Iris pigment epithelial cell (primary cell): ENCODE results near the gene NIPSNAP2.
A peak's percentile ranks its signal among the peaks of the same experiment; 100 is the strongest.
"Not testable (repeated sequence)": the region's sequence is repeated elsewhere in the genome, so short reads cannot be mapped to it uniquely, and the experiment has no call there.

Experiments used
- DNase-seq: peaks from one replicate; pipeline ENCODE4 v3.0.0-alpha.2; 2011; ENCODE audit warnings: low read depth

NIPSNAP2 gene

DNA sequence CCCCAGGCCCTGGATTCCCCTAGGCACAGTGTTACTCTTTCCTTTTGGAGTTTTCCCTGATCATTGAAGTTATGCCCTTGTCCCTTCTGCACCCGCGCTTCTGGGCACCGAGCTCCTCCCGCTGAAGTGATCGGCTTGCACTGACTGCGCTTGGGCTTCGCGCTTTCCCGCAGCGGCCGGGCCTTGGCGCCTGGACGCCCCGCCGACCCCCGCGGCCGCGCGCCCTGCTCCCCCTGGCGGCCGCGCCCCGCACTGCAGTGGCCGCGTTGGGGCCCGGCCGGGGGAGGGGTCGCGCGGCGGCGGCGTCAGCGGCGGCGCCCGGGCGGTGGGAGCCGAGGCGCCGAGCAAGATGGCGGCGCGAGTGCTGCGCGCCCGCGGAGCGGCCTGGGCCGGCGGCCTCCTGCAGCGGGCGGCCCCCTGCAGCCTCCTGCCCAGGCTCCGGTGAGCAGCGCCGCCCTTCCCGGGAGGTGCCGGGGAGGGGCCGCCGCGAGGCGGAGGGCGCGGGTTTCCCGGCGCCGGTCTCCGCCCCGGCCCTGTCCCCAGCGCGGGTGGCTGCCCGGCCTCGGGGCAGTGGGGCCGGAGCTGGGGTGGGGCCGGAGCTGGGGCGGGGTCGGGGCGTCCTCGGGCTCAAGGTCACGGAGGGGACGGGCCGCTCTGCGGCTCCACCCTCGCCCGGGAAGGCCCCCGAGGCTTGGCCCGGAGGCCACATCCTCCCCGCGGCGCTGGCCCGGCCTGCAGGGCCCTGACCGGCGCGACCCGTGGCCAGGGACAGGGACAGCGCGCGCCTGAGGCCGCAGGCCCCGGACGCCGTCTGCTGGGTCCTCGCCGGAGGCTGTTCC lies at the start of gene NIPSNAP2:
Gene NIPSNAP2 (plus strand): TSS at position 325 of the 839 bp plus-strand sequence. CDS start 25 bp downstream, at position 350.
- DNase-seq, result peak; percentile 27

DNA sequence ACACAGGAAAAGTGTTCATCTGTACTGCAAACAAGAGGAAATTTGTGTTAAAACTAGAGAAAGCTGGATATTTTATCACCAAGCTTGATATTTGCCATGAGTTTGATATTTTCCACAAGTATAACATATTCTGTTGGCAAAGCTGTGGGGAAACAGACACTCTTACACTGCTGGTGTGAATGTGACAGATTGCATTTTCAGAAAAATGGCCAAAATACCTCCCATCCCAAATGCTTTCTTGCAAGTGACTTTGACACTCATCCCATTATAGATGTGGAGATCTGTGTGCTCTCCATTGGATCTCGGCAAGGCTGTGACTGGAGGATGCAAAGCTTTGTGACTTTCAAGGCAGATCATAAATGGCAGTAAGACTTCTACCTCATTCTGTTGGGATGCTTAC lies 46.6 kb upstream of the NIPSNAP2 start:
- no peak for DNase-seq

DNA sequence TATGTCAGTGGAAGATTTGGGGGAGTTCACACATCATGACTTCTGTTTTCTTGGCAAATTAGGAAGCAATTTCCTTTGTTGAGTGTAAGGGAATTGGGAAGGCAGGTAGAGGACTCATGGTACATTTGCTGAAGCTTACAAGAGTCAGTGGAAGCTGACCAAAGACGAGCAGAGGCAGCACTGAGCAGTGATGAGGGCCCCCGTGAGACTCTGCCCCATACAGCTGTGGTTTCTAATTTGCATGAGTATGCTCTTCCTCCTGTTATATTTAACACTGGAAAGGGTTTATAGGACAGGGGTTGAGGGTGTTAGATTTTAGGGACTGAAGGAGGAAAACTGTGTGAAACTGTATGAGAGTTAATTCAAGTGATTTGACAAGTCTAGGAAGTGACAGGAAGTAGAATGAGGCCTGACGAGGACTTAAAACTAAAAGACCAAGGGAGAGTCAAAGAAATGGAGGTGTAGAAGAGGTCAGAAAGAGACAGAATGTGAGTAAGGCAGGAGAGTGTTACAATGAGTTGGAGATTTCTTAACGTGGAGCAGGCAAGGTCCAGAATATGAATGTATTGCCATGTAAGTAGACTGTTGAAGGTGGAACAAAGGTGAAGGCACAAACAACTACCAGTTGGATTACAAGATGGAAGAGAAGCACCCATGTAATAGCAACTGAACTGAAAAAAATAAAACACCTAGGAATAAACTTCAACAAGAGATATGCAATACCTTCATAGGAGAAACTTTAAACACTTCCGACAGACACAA lies 36.2 kb upstream of the NIPSNAP2 start:
- no peak for DNase-seq

DNA sequence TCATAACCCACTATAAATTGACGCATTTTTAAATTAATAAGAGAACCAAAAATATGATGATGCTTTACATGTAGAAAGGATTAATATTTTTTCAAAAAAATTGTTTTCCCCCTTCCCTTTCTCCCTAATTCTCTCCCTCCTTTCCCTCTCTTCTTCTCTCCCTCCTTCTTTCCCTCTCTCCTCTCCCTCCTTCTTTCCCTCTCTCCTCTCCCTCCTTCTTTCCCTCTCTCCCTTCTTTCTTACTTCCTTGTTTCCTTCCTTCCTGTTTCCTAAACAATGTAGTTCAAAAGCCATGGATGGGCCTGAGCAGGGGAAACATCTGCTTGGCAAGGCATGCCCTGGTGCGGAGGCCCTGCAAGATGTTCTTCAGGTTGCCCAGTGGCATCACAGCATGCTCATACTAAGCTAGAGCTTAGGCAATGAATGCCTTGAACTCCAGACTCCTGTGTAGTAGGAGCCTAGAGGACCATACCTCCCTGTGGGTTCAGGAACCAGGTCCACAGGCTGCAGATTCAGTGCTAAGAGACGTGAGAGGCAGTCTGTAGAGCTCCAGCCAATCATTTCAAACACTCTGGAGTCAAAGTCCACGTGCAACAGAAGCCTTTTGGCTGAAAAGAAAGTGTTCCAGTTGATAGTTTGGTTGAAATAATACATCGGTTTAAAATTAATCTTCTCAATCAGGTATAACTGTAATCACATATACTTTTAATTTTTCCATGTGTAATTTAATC lies 32.8 kb upstream of the NIPSNAP2 start:
- DNase-seq, result no peak

DNA sequence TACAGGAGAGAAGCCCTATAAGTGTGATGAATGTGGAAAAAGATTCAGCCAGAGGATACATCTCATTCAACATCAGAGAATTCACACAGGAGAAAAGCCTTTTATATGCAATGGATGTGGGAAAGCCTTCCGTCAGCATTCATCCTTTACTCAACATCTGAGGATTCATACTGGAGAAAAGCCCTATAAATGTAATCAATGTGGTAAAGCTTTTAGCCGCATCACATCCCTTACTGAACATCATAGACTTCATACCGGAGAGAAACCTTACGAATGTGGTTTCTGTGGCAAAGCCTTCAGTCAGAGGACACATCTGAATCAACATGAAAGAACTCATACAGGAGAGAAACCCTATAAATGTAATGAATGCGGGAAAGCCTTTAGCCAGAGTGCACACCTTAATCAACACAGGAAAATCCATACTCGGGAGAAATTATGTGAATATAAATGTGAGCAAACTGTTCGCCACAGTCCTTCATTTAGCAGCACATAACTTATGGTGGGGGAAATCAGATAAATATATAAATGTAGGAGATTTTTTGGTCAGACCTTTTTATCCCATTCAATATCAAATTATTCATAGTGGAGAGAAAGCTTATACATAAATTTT lies 24.8 kb upstream of the NIPSNAP2 start:
- DNase-seq, result no peak

DNA sequence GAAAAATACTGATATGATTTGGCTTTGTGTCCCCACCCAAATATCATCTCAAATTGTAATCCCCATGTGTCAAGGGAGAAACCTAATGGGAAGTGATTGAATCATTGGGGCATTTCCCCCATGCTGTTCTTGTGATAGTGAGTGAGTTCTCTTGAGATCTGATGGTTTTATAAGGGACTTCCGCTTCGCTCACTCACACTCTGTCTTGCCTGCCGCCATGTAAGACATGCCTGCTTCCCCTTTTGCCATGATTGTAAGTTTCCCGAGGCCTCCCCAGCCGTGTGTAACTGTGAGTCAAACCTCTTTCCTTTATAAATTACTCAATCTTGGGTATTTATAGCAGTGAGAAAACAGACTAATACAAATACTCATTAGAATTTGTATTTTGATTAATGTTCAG lies 17.8 kb upstream of the NIPSNAP2 start:
- no peak for DNase-seq

DNA sequence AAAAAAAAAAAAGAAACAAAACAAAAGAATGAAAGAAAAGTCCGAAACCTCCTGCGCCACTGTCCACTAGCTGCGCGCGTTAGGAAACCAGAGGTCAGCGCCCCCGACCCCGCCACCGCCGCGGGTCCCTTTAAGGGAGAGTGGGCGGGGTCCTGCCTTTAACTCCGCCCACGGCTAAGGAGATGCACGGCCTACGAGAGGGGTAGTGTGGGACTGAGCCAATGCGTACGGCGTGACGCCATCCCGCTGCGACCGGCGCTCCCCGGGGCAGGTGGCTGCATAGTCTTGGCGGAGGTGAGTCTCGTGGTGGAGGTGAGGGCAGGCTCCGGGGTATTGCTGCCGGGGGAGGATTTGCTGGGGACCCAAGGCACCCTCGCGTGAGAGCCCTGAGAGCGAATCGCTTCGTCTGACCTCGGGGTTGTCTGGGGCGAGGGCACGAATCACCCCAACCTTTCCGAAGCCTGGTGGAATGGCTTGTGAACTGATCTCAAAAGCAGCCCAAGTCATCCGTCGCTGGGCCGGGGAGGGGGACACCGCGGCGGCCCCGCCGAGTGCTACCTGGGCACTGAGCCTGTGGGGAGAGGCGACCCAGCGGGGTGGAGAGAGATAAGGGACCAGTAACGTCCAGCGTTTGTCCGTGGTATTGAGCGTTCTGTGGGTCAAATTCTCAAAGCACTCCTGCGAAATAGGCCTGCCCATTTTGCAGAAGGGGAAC lies 12.6 kb upstream of the NIPSNAP2 start, which contains the start of gene MRPS17:
Gene MRPS17 (plus strand): TSS at position 241 of the 715 bp plus-strand sequence. CDS start 1,319 bp downstream, outside the sequence.
- peak; percentile 87 for DNase-seq

DNA sequence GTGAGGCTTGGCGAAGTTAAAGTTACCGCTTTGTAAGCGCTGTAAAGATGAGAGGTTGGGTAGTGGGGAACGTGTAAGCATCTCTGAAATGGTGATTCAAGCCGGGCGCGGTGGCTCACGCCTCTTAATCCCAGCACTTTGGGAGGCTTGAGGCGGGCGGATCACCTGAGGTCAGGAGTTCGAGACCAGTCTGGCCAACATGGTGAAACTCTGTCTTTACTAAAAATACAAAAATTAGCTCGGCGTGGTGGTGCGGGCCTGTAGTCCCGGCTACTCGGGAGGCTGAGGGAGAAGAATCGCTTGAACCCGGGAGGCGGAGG lies 12.1 kb upstream of the NIPSNAP2 start:
- DNase-seq, result not testable (repeated sequence)

DNA sequence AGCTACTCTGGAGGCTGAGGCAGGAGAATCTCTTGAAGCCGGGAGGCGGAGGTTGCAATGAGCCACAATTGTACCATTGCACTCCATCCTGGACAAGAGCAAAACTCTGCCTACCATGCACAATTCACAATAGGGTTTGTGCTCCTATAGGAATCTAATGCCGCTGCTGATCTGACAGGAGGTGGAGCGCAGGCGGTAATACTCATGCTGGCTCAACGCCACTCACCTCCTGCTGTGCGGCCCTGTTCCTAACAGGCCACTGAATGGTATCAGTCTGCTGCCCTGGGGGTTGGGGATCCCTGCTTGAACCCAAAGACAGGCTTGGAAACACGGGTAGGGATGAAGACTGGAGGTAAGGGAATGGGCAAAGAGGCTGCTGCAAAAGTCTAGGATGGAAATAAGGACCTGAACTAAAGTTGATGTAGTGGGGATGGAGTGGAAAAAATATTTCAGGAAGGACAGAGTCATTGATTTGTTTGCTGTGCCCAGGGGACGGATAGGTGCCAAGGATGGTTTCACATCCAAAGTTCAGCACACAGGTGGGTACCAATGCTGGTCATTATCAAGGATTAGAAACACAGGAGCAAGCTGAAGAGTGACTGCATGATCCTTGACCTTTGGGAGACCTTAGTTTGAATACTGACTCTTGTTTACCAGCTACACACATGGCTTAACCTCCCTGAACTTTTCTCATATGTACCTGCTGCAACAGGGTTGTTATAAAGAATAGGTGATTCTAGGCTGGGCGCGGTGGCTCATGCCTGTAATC lies 10.5 kb upstream of the NIPSNAP2 start:
- no peak for DNase-seq

DNA sequence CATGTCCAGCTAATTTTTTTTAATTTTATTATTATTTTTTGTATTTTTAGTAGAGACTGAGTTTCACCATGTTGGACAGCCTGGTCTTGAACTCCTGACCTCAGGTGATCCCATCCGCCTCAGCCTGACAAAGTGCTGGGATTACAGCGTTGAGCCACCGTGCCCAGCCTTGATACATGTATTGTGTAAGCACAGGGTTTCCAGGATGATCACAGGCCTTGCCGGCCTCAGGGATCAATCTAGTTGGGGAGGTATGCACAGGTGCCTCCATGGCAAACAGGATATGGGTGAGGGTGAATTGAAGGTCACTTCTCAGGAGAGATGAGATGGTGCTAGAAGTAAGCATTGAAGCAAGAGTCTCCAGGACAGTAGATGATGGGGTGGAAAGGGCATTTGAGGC lies 7.2 kb upstream of the NIPSNAP2 start:
- DNase-seq, result no peak

DNA sequence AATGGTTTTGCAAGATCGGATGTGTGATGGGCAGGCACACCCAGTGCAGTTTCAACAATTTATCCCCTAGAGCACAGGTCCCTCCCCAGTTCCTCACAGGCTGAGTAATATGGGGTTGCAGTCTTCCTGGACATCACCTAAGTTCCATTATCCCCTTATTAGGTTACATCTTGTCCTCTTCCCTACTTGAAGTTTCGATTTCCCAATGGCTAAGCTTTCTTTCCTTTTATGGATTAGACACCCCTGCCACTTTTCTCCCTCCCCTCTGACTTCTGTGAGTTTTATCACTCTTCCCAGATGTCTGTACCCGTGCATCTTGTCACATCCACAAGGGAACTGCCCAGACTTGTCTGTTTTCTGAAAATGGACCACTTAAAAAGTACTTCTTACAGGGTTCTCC lies 2.4 kb upstream of the NIPSNAP2 start:
- no peak for DNase-seq

DNA sequence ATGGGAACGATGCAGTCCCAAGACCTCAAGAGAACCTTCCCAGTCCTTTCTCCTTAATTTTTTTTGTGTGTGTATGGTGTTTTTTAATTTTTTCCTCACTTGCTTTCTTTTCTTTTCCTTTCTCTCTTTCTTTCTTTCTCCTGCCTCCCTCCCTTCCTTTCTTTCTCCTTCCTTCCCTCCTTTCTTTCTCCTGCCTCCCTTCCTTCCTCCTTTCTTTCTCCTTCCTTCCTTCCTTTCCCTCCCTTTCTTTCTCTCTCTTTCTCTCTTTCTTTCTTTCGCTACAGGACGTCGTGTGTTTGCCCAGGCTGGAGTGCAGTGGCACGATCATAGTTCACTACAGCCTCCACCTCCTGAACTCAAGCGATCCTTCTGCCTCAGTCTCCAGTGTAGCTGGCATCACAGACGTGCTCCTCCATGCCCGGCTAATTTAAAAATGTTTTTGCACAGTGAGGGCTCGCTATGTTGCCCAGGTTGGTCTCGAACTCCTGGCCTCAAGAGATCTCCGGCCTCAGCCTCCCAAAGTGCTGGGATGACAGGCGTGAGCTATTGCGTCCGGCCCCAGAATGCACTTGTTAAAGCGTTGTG lies 709 bp upstream of the NIPSNAP2 start:
- no peak for DNase-seq

DNA sequence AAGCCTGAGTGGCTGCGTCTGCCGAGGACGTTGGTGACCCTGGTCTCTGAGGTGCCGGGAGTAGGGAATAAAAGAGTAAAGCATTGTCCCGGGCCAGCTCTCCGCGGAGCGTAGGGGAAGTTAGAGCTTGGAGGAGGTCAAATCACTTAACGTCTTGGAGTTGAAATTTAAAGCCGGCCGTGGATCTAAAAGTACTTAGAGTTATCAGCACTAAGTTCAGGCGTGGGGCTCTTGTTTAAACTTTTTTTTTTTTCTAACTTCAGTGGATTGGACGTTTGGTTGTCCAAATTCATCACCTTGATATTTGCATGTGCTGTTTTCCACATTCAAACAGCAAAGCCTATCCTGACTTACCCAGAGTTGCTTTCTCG lies 700 bp downstream of the NIPSNAP2 start:
- DNase-seq, result peak; percentile 54

DNA sequence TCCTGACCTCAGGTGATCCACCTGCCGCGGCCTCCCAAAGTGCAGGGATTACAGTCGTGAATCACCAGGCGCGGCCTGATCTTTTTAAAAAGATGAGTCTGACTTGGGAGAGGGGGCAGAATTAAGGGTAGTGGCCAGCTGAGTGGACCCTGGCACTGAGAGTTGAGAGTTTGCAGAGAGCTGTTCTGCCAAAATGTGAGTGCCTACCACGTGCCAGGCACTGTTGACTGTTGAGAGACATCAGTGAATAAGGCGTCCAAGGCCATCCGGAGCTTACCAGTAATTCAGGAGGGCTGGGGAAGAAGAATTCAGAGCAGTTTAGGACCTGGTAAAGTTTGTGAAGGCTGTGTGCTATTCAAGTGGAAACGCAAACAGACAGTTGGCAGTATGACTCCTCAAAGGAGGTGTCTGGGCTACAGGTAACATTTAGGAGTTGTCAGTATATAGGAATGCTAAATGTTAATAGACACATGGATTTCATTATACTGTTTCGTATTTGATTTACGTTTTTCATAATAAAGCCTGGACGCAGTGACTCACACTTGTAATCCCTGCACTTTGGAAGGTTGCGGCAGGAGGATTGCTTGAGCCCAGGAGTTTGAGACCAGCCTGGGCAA lies 1.5 kb downstream of the NIPSNAP2 start:
- DNase-seq, result peak; percentile 73

DNA sequence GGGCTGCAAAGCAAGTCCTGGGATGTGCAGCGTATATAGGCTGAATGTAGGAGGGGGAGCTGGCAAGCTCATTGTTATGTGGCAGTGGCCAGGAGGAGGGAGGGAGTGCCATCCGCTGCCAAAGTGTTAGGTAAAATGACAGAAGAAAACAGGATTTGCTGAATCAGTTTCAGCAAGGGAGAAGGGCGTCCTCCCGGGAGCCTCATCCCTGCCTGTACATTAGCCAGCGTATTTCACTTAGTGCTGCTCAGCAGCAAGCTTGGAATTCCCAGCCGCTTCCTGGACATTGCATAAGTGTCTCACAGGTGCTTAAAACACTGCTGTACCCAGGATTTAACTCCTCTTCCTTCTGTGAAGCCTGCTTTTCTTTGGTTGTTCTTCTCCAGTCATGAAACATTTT lies 2.5 kb downstream of the NIPSNAP2 start:
- DNase-seq, result no peak

DNA sequence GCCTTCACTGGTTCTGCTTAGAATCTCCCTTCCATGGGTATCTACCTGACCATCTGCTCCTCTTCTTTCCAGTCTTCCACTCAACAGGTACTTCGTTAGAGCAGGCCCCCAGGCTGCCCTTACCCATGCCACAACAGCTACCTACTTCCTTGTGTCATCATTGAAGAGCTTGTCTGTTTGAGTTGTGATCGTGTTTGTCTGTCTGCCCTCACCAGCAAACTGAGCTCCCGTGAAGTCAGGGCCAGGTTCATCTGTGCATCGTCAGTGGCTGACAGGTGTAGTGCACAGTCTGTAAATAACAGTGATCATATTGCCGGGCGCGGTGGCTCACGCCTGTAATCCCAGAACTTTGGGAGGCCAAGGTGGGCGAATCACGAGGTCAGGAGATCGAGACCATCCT lies 5.0 kb downstream of the NIPSNAP2 start:
- no peak for DNase-seq

DNA sequence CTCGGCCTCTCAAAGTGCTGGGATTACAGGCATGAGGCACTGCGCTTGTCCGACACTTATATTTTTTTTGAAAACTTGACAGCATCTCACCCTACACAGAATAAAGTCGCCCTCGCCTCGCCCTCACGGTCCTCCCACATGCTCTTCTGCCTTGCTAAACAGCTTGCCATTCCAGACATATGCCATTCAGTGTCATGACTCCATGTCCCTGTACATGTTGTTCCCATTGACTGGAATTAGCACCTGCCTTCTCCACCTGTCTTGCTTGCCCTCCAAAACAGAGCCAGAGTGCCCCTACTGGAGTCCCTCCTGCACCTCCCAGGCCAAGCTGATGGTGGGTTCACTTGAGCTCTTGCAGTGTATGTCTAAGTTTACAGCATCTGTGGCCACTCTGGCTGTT lies 6.2 kb downstream of the NIPSNAP2 start:
- DNase-seq, result no peak

DNA sequence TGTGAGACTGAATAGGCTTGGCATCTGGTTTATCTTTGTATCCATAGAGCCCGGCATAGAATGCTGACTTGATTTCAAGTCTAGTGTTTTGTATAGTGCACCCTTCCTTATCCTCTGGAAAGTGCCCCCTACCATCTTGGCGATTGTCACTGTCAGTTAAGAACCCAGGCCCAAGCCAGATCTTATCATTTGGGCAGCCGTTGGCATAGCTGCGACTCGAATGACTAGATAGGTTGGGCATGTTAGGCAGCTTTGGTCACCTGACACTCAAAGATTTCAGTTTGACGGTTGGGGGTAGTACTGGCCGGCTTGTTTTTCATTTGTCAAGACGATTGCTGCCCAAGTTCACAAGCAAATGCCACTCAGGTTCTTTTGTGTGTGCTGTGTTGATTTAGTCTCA lies 6.6 kb downstream of the NIPSNAP2 start:
- DNase-seq, result no peak

DNA sequence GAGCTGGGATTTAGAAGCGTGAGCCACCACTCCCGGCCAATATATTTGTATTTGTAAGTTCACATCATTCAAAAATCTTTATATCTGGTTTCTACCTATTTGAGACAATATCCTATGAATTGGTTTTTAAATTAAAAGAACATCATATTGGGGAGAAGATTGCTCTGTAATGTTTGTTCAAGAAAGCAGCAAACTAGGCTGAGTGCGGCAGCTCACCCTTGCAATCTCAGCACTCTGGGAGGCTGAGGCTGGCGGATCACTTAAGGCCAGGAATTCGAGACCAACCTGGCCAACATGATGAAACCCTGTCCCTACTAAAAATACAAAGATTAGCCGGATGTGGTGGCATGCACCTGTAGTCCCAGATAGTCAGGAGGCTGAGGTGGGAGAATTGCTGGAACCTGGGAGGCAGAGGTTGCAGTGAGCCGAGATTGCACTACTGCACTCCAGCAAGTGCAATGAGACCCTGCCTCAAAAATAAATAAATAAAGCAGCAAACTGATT lies 9.4 kb downstream of the NIPSNAP2 start:
- DNase-seq, result no peak
